Pulmonary artery endothelial cell (primary cell): ENCODE results near the gene FAS. TPM values are rescaled to one million over a fixed set of nuclear protein-coding genes. Genes with fewer than 3 reads are reported as not detected.

Experiments
- DNase-seq: peaks from one replicate; pipeline ENCODE4 v3.0.0-alpha.2; 2011; ENCODE audit warnings: low read depth, low spot score
- total RNA-seq: library from RNA; depleted of rRNA; stranded (reverse); fragments of >200 nt; gene quantifications from 2 replicates; pipeline ENCODE4 v1.2.3, GENCODE V29; 2014

Gene FAS
- total RNA-seq, result 16.8 and 30.2 TPM in 2 replicates

DNA sequence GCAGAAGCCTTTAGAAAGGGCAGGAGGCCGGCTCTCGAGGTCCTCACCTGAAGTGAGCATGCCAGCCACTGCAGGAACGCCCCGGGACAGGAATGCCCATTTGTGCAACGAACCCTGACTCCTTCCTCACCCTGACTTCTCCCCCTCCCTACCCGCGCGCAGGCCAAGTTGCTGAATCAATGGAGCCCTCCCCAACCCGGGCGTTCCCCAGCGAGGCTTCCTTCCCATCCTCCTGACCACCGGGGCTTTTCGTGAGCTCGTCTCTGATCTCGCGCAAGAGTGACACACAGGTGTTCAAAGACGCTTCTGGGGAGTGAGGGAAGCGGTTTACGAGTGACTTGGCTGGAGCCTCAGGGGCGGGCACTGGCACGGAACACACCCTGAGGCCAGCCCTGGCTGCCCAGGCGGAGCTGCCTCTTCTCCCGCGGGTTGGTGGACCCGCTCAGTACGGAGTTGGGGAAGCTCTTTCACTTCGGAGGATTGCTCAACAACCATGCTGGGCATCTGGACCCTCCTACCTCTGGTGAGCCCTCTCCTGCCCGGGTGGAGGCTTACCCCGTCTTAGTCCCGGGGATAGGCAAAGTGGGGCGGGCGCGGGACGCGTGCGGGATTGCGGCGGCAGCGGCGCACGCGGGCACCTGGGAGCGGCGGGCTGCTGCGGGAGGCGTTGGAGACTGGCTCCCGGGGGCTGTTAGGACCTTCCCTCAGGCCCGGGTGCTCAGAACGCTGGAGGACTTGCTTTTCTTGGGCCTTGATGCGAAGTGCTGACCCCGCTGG lies at the start of gene FAS:
FAS (plus strand) TSS at position 415 of the 777 bp plus-strand sequence; CDS start at position 494, 79 bp downstream.
- no peak for DNase-seq

DNA sequence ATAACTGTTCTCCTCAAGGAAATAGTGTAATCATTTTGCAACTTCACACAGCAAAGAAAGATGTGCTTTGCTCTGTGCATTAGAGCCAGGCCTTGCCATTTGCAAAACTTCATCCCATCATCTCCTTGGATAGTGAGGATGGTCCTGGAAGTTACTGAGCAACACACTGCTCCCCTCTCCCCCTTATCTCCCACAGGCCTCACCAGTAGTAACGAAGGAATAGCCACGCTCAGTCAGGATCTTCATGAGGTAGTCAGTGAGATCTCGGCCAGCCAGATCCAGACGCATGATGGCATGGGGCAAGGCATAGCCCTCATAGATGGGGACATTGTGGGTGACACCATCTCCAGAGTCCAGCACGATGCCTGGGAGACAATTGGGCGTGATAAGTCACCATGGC lies 49.6 kb upstream of the FAS start:
- DNase-seq, result no peak

DNA sequence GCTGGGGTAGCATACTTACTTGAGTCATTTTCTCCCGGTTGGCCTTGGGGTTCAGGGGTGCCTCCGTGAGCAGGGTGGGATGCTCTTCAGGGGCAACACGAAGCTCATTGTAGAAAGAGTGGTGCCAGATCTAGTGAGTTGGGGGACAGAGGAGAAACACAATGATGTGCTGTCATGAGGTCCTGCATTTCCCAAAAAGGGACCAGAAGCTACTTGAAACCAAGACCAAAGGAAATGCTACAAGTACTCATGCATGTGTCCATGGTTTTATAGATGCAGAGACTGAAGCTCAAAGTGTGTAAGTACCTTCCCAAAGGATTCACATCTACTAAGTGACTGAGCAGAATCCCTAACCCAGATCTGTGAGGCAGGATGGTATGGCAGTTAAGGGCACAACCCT lies 46.8 kb upstream of the FAS start:
- no peak for DNase-seq

DNA sequence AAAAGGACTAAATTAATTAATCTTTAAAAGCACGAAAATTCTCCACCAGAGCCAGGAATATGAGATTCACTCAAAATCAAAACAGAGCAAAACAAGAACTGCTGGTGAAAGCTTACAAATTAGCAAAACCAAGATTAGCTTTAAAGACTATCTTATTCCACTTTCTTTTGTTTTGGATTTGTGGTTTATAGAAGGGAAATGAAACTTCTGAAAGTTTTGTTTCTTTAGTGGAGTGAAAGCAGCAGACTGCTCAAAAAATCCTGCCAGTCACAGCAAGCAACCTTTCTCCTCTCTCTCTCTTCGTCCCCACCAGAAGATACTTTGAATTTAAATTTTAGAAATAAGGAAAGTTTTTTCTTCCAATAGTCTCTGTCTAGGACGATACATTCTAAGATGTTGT lies 45.8 kb upstream of the FAS start:
- no peak for DNase-seq

DNA sequence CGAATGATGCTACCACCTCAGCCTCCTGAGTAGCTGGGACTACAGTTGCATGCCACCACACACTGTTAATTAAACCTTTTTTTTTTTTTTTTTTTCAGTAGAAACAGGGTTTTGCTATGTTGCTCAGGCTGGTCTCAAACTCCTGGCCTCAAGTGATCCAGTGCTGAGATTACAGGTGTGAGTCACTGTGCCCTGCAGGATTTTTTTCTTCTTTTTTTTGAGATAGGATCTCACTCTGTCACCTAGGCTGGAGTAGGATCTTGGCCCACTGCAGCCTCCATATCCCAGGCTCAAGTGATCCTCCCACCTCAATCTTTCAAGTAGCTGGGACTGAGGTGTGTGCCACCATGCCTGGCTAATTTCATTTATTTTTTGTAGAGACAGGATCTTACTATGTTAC lies 44.4 kb upstream of the FAS start:
- DNase-seq, result no peak

DNA sequence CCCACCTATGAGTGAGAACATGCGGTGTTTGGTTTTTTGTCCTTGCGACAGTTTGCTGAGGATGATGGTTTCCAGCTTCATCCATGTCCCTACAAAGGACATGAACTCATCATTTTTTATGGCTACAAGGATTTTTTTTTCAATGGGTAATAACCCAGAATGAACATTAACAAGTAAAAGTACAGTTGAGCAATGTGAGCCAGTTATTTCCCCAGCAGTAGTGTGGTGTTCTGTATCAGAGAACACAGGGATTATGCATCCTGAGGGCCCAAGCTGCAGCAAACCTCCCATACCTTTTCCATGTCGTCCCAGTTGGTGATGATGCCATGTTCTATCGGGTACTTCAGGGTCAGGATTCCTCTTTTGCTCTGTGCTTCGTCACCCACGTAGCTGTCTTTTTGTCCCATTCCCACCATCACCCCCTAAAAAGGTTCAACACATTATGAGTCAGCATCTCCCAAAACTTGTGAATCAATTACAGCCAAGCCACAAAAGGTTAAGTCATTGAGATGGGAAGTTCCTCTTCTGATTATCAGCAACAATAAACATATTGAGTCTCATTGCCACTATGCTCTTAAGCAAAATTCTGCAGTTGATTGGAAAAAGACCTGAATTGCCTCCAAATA lies 43.5 kb upstream of the FAS start:
- DNase-seq, result no peak

DNA sequence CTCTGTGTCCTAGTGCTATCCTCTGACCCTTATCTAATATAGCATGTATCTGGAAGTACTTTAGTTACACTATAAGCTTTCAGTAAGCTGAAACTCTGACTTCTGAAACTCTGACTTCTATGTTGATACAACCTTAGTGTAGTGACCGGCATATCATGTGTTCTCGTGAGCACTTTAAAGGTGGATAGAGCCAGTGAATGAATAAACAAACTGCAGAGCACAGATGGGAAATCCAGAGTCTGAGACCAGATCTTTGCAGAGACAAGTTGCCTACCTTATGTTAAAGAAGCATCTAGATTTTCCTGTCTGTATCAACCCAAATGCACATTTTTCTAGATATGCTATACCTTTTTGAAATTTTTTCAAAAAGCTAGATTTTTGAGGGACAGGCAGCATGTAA lies 41.5 kb upstream of the FAS start:
- no peak for DNase-seq

DNA sequence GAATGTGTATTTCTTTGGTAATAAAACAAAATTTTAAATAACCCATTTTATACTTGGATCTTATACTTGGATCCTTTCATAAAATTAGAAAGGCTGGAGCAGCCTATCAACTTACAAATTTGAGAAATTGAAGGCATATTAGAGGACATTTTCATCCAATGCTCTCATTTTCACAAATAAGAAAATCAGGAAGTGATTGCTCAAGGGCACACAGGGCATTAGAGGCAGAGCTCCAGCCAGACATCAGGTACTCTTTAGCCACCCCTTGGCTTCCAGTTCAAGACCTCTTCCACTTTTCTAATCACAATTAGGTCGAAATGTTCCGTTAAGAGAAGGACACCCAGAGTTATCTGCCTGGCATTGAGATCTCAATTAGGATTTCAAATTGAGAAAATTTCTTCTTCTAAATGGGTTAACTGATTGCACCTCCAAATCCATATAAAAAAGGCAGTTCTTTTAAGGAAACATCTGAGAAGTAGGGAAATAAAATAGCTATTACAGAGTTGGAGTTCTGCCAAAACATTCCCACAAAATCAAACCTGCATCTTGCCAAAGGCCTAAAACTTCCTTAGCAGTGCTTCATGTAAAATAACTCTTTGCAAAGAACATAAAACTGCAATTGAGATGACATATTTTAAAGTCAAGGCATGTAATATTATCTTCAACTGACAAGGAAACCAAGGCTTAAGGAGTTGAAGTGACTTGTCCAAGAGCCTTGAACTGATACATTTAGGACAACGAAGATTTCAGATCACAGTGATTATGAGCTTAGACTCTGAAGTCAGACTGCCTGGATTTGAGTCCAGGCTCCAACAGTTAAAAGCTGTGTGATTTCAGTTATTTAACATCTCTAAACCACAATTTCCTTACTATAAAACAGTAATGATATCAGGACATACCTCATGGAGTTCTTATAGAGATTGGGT lies 40.4 kb upstream of the FAS start:
- DNase-seq, result no peak

DNA sequence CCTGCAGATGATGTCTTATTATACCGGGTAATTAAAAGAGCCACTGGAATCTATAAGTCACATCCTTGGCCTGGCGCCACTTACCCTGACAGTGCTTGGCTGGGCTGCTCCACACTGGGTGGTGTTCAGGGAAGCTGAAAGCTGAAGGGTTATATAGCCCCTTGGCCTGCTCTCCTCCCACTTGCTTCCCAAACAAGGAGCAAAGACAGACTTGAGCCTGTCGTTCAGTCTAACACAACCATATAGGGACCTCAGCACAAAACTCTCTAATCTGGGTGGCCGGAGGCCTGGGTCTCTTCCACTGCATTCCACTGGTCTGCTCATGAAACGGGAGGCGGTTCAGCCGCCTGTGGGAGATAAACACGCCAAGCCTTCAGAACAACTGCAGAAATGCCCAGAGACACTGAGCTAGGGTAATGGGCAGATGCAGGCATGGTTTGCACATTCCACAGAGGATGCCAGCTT lies 37.9 kb upstream of the FAS start, which contains the start of gene ACTA2:
ACTA2 (minus strand) TSS at position 127 of the 465 bp plus-strand sequence. CDS start 3,843 bp downstream, outside the sequence.
- no peak for DNase-seq

DNA sequence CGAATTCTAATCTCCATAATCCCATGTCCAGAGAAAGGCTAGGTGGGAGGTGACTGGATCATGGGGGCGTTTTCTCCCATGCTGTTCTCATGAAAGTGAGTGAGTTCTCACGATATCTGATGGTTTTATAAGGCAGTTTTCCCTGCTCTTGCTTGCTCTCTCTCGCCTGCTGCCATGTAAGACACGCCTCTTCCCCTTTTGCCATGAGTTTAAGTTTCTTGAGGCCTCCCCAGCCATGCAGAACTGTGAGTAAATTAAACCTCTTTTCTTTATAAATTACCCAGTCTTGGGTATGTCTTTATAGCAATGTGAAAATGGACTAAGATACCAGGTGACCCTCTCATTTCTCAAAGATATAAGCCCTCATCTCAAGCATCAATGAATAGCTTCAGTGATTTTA lies 36.9 kb upstream of the FAS start:
- DNase-seq, result no peak

DNA sequence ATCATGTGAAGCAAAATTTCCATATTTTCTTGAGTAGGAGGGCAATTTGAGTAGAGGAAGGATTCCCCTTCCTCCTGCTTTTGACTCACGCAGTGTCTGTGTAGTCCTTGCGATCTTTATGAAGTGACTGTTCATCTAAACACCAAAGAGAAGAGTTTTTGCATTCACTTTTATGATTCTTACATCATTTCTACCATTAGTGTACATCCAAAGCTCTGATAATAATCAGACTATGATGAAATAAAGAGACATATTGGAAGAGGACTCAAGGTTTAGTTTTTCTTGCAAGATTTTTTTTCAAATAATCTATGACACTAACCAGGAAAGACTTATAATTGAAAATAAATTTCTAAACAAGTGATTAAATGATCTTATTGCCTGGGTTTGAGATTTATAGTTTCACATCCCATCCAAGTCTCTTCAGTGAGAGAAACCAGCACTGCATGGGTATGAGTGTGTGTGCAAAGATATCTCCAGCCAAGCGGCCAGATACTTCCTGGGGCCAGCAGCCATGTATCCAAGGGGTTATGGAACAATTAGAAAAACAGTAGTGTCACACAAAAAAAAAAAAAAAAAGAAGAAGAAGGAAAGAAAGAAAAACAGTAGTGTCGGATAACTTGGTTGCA lies 36.0 kb upstream of the FAS start:
- DNase-seq, result no peak

DNA sequence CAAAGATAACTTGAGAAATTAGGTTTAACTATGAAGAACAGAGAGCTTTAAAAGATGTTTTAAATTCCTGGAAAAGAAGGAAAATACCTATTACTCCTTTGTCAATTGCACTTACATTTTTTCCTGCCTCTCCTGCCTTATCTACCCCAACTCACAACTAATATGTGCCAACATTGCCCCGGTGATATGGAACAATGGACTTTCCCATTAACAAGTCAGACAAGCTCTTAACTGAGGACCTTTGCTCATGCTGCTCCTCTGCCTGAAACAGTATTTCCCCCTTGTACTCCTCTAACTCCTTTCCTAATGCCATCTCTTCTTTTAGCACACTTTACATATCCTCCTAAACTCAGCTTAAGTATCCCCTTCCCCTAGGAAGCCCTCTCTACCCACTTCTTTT lies 33.2 kb upstream of the FAS start:
- DNase-seq, result no peak

DNA sequence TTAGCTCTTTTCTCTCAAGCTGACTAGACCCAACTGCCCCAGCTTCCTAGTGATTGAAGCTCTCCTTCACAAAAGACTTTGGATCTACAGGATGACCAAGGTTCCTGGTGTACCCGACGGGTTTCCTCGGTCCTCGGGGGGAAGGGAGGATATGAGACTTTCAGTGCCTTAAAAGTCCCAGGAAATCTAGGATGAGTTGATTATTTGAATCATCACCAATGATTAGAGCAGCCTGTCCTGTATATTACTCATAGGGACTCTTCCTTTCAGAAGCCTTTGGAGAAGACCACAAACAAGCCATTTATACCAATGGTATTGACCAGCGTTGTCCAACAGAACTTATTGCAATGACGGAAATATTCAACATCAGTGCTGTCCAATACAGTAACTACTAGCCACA lies 31.9 kb upstream of the FAS start:
- DNase-seq, result no peak

DNA sequence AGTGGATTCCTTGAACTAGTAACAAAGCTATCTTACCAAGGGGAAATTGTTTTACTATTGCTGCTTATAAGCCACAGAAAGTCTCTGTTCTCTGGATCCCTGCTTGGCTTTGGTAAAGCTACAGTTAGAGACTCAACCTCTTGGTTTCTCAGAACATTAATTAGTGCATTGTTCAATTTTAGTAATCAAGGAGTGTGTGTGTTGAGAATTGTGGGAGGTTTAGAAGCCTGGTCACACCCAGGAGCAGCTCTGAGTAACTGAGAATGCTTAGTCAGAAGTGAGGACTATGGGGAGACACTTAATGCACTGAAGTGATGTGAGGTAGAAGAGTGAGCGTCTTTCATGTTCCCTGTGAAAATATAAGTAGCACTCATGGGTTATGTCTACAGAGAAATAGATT lies 29.8 kb upstream of the FAS start:
- DNase-seq, result no peak

DNA sequence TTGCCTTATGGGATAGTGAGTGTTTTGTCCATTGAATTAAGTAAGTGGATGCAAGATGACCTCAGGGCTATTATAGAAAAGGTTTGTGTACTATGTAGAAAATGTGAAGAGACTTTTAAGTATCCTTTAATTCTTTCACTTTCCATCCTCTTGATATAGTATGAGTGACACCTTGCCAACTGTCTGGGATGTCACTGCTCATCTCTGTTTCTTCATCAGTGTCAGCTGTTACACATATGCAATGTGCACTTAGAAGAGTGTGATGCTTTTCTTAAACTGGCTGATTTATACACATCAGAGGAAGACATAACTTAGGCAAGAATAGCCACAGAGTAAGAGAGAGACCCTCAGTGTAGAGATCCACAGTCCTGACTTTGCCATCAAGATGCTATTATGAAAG lies 29.3 kb upstream of the FAS start:
- no peak for DNase-seq

DNA sequence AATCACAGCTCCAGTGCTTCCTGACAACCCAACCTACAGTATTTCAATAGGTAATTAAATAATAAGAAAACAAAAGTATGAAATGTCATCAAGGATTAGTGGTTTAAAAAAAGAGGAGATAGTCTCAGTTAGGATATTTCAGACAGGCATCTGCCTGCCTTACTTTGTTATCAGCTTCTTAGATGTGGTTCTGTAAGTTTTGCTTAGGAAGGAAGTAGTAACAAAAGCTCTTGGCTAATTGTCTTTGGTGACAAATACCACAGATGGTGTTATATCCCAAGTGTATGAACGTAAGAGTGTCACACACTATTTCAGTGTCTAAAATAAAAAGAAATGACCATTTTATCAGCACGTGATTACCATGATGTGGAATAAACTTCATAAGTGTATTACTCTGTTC lies 28.3 kb upstream of the FAS start:
- no peak for DNase-seq

DNA sequence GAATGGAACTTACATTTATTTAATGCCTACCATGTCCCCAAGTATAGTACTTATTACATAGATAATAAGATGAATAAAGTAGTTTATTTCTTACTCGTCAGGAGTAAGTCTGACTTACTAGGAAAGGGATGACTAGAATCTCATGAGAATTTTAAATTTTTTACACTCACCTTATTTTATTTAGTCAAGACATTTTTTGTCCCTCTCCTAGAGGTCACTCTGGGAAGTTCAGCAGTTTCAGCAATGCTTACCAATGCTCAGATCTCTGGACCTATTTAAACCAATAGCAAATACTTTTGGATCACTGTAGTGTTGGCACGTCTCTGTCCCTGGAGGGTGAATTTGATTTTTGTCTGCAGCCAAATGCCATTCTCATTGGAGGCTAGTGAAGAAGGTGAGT lies 27.3 kb upstream of the FAS start:
- no peak for DNase-seq

DNA sequence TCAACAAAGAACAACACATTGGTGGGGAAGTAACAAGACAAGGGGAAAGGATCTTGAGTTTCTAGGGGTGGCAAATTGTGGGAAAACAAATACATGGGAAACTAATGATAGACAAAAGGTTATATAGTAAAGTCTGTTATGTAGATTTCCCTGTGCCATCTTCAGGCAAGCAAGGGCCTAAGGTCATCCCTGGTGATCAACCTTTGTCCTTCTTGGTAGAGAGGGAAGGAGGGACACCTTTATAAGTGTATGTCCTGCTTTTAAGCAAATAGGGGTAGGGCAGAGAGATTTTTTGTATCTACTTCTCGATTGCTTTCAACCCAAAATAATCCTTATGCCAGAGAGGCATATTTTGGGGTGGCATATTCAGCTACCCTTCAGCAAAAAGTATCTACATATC lies 26.2 kb upstream of the FAS start:
- DNase-seq, result no peak

DNA sequence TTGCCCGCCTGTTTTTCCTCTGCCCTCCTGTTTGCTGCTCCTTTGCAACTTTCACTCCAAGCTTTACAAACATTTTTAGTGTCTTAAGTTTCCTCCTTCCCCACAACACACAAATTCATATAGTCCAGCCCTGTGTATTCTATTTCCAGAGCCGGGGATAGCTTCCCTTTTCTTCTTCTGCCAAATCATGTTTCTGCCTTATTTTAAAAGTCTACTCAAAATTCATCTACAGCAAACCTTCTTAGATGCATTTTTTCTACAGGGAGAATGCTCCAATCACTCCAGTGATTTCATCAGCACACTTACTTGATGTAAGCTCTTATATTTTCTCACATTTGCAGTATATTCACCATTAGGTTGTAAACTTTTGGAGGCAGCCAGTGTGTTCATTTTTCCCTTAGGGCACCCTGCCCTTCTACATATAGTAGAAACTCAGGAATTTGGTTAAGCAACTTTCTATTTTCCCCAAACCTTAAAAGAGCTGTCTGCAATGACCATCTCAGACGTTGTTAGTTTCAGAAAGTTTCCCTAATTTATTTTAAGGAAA lies 25.7 kb upstream of the FAS start:
- DNase-seq, result no peak

DNA sequence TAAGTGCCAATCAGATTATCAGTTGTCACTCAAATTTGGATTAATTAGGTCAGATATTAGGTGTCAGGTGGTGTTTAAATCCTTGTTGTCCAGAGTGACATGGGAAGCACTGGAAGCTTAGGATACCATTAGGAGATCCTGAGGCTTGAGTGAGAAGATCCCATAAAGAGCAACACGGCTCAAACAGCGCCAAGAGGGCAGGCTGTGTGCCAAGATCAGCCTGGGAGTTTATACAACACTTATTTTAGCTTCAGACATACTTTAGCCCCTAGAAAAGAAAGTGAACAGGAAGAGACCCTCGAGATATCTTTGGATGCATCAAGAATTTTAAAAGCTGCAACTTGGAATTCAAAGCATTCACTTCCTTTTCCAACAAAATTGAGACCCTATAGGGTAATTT lies 23.8 kb upstream of the FAS start:
- DNase-seq, result no peak

DNA sequence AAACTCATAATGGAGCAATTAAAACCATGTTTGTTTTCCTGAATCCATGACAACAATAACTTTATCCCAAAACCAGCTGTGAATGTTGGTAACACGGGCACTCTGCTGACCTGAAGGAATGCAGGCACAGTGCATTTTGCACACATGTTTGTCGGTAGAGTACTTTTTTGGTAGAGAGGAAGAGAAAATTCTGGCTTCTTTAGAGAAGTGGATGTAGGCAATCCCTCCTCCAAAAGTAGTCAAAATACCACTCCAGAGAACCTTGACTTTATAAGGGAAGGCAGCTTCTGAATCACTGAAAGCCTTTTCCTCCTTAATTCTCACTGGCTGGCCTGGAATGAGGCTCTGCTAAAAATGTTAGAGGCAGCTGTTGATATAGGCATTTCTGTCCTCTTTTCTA lies 22.2 kb upstream of the FAS start:
- DNase-seq, result no peak
